Transverse colon (tissue), 4 donors: Measurements from ENCODE around the gene HDAC1. TPM values are rescaled to one million over a fixed set of nuclear protein-coding genes. Genes with fewer than 3 reads are reported as not detected.

ENCODE experiments used
- DNase-seq: peaks from one replicate; pipeline ENCODE4 v3.0.0-alpha.2; 2019
- H3K27ac ChIP-seq, 4 donors: fragments of 200-600 bp; sonication (generic); 2 replicates each; pipeline ENCODE4 v1.5.1; 2016 to 2018; ENCODE audit warnings: inconsistent platforms in 4 of 4
- H3K27me3 ChIP-seq: fragments of 200-600 bp; sonication (generic); 2 replicates; pipeline ENCODE4 v1.5.1; 2017; ENCODE audit warnings: inconsistent platforms
- H3K36me3 ChIP-seq, 4 donors: fragments of 200-600 bp; sonication (generic); 2 replicates each; pipeline ENCODE4 v1.5.1; 2017 to 2019; ENCODE audit warnings: inconsistent platforms in 4 of 4
- H3K4me1 ChIP-seq, 4 donors: fragments of 200-600 bp; sonication (generic); 2 replicates each; pipeline ENCODE4 v1.5.1; 2017 to 2020; ENCODE audit warnings: inconsistent platforms in 4 of 4
- H3K4me3 ChIP-seq, 4 donors: fragments of 200-600 bp; sonication (generic); 1 replicate in 1 of 4; 2 replicates in 3 of 4; pipeline versions ENCODE4 v1.5.1 to v1.6.1; 2017 to 2019; ENCODE audit warnings: inconsistent platforms in 4 of 4
- H3K9me3 ChIP-seq, 2 donors: fragments of 200-600 bp; sonication (generic); 2 replicates each; pipeline ENCODE4 v1.5.1; 2017 to 2019; ENCODE audit warnings: inconsistent platforms in 2 of 2
- CTCF ChIP-seq, 5 experiments: fragments of 200-600 bp in 3 of 5; fragments of 450-650 bp in 2 of 5; sonication (generic) in 3 of 5; IDR thresholded peaks; 1 replicate in 2 of 5; 2 replicates in 3 of 5; pipeline ENCODE4 v1.5.1; 2016 to 2017; ENCODE audit warnings: antibody characterized with exemption in 5 of 5, inconsistent platforms in 3 of 5, mild to moderate bottlenecking in 2 of 5, moderate library complexity in 1 of 5
- EP300 ChIP-seq: sonication (generic); formaldehyde crosslinking; IDR thresholded peaks from one replicate; pipeline ENCODE4 v1.6.1; 2017; ENCODE audit warnings: antibody characterized with exemption, low read depth
- POLR2A ChIP-seq: fragments of 450-650 bp; IDR thresholded peaks from one replicate; pipeline ENCODE4 v1.6.1; 2016; ENCODE audit warnings: antibody characterized with exemption, mild to moderate bottlenecking, moderate library complexity
- POLR2AphosphoS5 ChIP-seq, 3 donors: sonication (generic); formaldehyde crosslinking; IDR thresholded peaks; one replicate each; pipeline ENCODE4 v1.6.1; 2016; ENCODE audit warnings: antibody characterized with exemption in 3 of 3
- WGBS, 2 donors: methylation state at CpG; one replicate each; pipeline ENCODE4 v1.1.5; 2018; ENCODE audit warnings: low coverage in 1 of 2; 5-methylcytosine and 5-hydroxymethylcytosine counted together
- in situ Hi-C, 4 donors: fragments of 200-750 bp; cut with MboI; loops; one replicate each; pipeline versions ENCODE4 v1.15.0 to v1.15.1; 2017; ENCODE audit warnings: low sequenced_read_pairs in 3 of 4, low pct_ligation_motif_present in 1 of 4, low pct_unique_long_range_greater_than_20kb in 1 of 4
- intact Hi-C: fragments of 100-400 bp; cut with DNase I; formaldehyde crosslinking; loops from one replicate; pipeline ENCODE4 v1.15.1; 2023; ENCODE audit warnings: low total_unique reads
- total RNA-seq, 4 donors: library from RNA; depleted of rRNA; stranded (reverse); fragments of >200 nt; gene quantifications; one replicate each; pipeline ENCODE4 v1.1.0, GENCODE V29; 2016

HDAC1 gene
- total RNA-seq, 4 donors from 2014 or later = 85.2 to 218 (median 174) TPM

DNA sequence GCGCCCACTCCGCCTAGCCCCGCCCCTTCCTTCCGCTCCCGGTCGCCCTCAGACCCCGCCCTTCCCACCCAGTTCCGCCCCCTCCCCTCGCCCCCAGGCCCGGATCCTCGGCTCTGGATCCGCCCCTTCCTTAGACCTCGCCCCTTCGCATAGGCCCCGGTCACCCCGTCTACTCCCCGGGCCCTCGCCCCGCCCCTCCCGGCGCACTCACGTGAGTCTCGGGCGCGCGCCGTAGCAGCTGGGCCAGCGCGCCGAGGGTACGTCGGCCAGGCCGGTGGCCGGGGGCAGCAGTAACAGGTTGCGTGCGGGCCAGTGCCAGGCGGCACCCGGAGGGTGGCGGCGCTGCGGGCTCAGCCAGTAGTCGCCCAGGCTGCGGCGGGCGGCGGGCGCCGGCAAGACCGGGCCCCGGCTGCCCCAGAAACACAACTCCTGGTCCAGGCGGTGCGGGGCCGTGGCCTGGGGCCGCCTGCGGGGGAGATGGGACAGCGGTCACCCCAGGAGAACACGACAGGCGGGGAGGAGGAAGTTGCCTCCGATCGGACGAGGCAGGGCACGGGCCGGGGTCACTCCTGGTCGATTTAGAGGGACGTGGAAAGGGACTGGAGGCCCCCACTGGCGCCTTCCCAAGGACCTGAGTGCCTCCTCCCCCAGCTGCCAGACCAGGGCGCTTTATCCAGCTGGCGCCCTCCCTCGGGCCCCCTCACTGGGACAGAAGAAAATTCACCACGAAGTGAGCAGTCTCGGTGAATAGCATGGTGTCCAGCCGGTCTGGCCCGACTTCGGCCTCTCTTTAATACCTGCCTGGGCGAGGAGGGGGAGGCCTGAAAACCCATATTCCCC, 59.7 kb downstream of the HDAC1 start:
- DNase-seq = peak; percentile 96
- Histone ChIP-seq H3K4me3 (peak overlapping the region; percentile 49 to 78 (median 72)), H3K27ac (peak overlapping the region; percentile 89 to 94 (median 92)), H3K4me1 (peaks cover 15 to 27% (median 16%) of the 10 kb centered on the region in 4 donors), H3K36me3 (no peaks in the 10 kb centered on the region), H3K9me3 (no peaks in the 10 kb centered on the region), H3K27me3 (no peaks in the 10 kb centered on the region)
- in situ Hi-C loops = no loop called here
- intact Hi-C loops = no loop called here
- 2% methylated on average over 67 of the region's 75 CpGs; no CpG with 5 or more reads in 1 of the 2 donors for WGBS, 2 donors
- TF ChIP-seq EP300 (no peak), POLR2AphosphoS5 (IDR thresholded peaks at IDR 0.05) (peak; percentile 90 to 93 (median 91)), POLR2A (peak; percentile 74), CTCF (IDR thresholded peaks at IDR 0.05) (no peak)

GRCh38 chr1:32352239-32352745, 60.4 kb downstream of the HDAC1 start:
- intact Hi-C loops (no loop called here), in situ Hi-C loops (no loop called here)
- Histone ChIP-seq H3K27me3 (no peaks in the 10 kb centered on the region), H3K4me1 (peaks cover 15 to 27% (median 16%) of the 10 kb centered on the region in 4 donors), H3K4me3 (peak overlapping the region; percentile 49 to 78 (median 72)), H3K9me3 (no peaks in the 10 kb centered on the region), H3K27ac (peak overlapping the region; percentile 89 to 94 (median 92)), H3K36me3 (no peaks in the 10 kb centered on the region)
- no peak for TF ChIP-seq POLR2A
- TF ChIP-seq EP300 = no peak
- TF ChIP-seq CTCF (IDR thresholded peaks at IDR 0.05) = no peak
- TF ChIP-seq POLR2AphosphoS5 (IDR thresholded peaks at IDR 0.05) = no peak
- no peak for DNase-seq
- WGBS, 2 donors = 54 to 90% methylated on average over 3 to 8 of the region's 8 CpGs

GRCh38 chr1:32352831-32353383, 61.0 kb downstream of the HDAC1 start:
- H3K4me3 ChIP-seq = no peak overlapping the region
- intact Hi-C loops (no loop called here), in situ Hi-C loops (no loop called here)
- WGBS, 2 donors = 76% methylated on average over 2 of the region's 2 CpGs; no CpG with 5 or more reads in 1 of the 2 donors
- peak overlapping the region in 3 of 4 donors; percentile 17 to 94 (median 92) for H3K27ac ChIP-seq
- no peaks in the 10 kb centered on the region for H3K9me3 ChIP-seq
- H3K4me1 ChIP-seq = peaks cover 15 to 27% (median 16%) of the 10 kb centered on the region in 4 donors
- no peaks in the 10 kb centered on the region for H3K27me3 ChIP-seq
- H3K36me3 ChIP-seq = no peaks in the 10 kb centered on the region
- TF ChIP-seq CTCF (IDR thresholded peaks at IDR 0.05) (no peak), POLR2AphosphoS5 (IDR thresholded peaks at IDR 0.05) (no peak), POLR2A (no peak), EP300 (no peak)
- DNase-seq = no peak

DNA sequence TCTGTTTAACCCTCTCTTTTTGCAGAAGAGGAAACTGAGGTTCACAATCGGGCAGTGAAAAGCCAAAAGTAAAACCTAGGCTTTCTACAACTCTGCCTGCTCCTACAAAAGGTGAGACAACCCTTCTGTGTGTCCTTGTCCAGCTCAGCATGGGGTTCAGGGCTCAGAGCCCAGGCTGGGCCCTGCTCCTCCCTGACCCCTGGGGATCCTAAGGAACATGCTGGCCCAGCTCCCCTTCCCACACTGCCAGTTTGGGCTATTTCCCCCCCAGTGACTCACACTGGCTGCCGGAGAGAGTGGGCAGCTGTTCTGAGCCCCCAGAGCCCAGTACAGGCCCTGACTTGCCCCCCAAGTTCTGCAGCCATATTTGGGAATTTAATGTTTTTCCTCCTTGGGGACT, 61.5 kb downstream of the HDAC1 start:
- intact Hi-C loops (no loop called here), in situ Hi-C loops (no loop called here)
- 78% methylated on average over 2 of the region's 2 CpGs; no CpG with 5 or more reads in 1 of the 2 donors for WGBS, 2 donors
- H3K9me3 ChIP-seq = no peaks in the 10 kb centered on the region
- no peak overlapping the region for H3K4me3 ChIP-seq
- H3K27me3 ChIP-seq = no peaks in the 10 kb centered on the region
- TF ChIP-seq POLR2A (no peak), EP300 (no peak), CTCF (IDR thresholded peaks at IDR 0.05) (no peak), POLR2AphosphoS5 (IDR thresholded peaks at IDR 0.05) (no peak)
- peaks cover 15 to 27% (median 16%) of the 10 kb centered on the region in 4 donors for H3K4me1 ChIP-seq
- peak overlapping the region in 3 of 4 donors; percentile 16 to 92 (median 17) for H3K27ac ChIP-seq
- H3K36me3 ChIP-seq = no peaks in the 10 kb centered on the region
- no peak for DNase-seq
